ENCODE measurements around the gene AMN. TPM values are rescaled to one million over a fixed set of nuclear protein-coding genes. Genes with fewer than 3 reads are reported as not detected.

AMN gene
- total RNA-seq, 2 experiments from 2014 or later: 0.35 to 5.6 TPM

DNA sequence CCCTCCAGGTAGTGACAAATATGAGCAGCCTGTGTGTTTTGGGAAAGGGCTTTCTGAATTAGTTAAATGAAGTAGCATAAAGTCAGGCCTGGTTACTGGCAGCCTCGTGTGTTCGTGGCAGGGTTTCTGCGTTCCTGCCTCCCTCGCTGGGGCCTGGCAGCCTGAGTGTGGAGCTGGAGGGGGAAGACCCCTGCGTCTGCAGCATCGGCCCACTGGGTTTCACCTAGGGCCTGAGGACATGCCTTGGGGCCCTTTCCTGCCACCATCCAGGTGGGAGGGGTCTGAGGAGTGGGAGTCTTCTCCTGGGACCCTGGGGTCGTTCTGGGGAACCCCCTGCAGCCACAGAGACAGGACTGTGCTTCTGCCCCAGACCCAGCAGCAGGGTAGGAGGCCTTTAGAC is 20.4 kb upstream of the AMN start:
- H3K4me1 ChIP-seq (ENCODE audit: insufficient read depth, low read length, poor library complexity, severe bottlenecking): peaks cover 28% of the 10 kb centered on the region
- CTCF ChIA-PET (ENCODE audit: unreplicated experiment): no interaction called here
- DNase-seq (ENCODE audit: low spot score): no peak
- no peaks in the 10 kb centered on the region for H3K79me2 ChIP-seq (ENCODE audit: insufficient read depth, low read depth, low read length)
- POLR2A ChIA-PET: interaction anchor here (0.6 kb wide), 1 partner anchor 49 kb away, joined by 3 read pairs; no protein-coding TSS in a partner anchor
- H2AFZ ChIP-seq (ENCODE audit: low read length): no peak overlapping the region
- peak overlapping the region; percentile 9 for H3K4me3 ChIP-seq (ENCODE audit: low read depth, low read length, poor library complexity, severe bottlenecking)
- no TSS peak for BruUV-seq (replicated peaks)
- TF ChIP-seq, protein P1, sequence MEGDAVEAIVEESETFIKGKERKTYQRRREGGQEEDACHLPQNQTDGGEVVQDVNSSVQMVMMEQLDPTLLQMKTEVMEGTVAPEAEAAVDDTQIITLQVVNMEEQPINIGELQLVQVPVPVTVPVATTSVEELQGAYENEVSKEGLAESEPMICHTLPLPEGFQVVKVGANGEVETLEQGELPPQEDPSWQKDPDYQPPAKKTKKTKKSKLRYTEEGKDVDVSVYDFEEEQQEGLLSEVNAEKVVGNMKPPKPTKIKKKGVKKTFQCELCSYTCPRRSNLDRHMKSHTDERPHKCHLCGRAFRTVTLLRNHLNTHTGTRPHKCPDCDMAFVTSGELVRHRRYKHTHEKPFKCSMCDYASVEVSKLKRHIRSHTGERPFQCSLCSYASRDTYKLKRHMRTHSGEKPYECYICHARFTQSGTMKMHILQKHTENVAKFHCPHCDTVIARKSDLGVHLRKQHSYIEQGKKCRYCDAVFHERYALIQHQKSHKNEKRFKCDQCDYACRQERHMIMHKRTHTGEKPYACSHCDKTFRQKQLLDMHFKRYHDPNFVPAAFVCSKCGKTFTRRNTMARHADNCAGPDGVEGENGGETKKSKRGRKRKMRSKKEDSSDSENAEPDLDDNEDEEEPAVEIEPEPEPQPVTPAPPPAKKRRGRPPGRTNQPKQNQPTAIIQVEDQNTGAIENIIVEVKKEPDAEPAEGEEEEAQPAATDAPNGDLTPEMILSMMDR (conservative IDR thresholded peaks at IDR 0.05; ENCODE audit: low read length): no peak
- TF ChIP-seq EZH2phosphoT487 (IDR thresholded peaks at IDR 0.05; ENCODE audit: borderline replicate concordance, low read depth, low read length): no peak
- H3K9me2 ChIP-seq (ENCODE audit: insufficient read depth, low read length): no peaks in the 10 kb centered on the region
- intact Hi-C loops (cut with micrococcal nuclease; ENCODE audit: unreplicated experiment): loop anchor here (5.0 kb wide), 1 partner anchor 380 kb away; no protein-coding TSS in a partner anchor
- H3K9me3 ChIP-seq (ENCODE audit: low read length): no peaks in the 10 kb centered on the region
- no peaks in the 10 kb centered on the region for H3K36me3 ChIP-seq (ENCODE audit: insufficient read depth, low read length)
- H4K20me1 ChIP-seq (ENCODE audit: insufficient read depth, low read length): peaks cover 4% of the 10 kb centered on the region; the same call in 1 of the 2 replicates
- H3K4me2 ChIP-seq (ENCODE audit: low read length): peak overlapping the region; percentile 72
- H3K27ac ChIP-seq (ENCODE audit: low read depth, low read length, poor library complexity, severe bottlenecking): peak overlapping the region; percentile 59

- TF ChIP-seq, protein P1 (conservative IDR thresholded peaks at IDR 0.05; ENCODE audit: low read length): no peak
- no peak for TF ChIP-seq EZH2phosphoT487 (IDR thresholded peaks at IDR 0.05; ENCODE audit: borderline replicate concordance, low read depth, low read length)
- intact Hi-C loops (cut with micrococcal nuclease; ENCODE audit: unreplicated experiment): loop anchor here (5.0 kb wide), 1 partner anchor 380 kb away; no protein-coding TSS in a partner anchor
- no peak for DNase-seq (ENCODE audit: low spot score)
- CTCF ChIA-PET (ENCODE audit: unreplicated experiment): interaction anchor here (0.6 kb wide), 1 partner anchor 247 kb away, joined by 3 read pairs; no protein-coding TSS in a partner anchor
- no peaks in the 10 kb centered on the region for H3K9me2 ChIP-seq (ENCODE audit: insufficient read depth, low read length)
- H3K4me3 ChIP-seq (ENCODE audit: low read depth, low read length, poor library complexity, severe bottlenecking): no peak overlapping the region
- no TSS peak for BruUV-seq (replicated peaks)
- H3K4me1 ChIP-seq (ENCODE audit: insufficient read depth, low read length, poor library complexity, severe bottlenecking): peaks cover 28% of the 10 kb centered on the region
- H3K9me3 ChIP-seq (ENCODE audit: low read length): no peaks in the 10 kb centered on the region
- H2AFZ ChIP-seq (ENCODE audit: low read length): no peak overlapping the region
- H4K20me1 ChIP-seq (ENCODE audit: insufficient read depth, low read length): peaks cover 4% of the 10 kb centered on the region; the same call in 1 of the 2 replicates
- H3K4me2 ChIP-seq (ENCODE audit: low read length): peak overlapping the region; percentile 72
- H3K79me2 ChIP-seq (ENCODE audit: insufficient read depth, low read depth, low read length): no peaks in the 10 kb centered on the region
- peak overlapping the region; percentile 59 for H3K27ac ChIP-seq (ENCODE audit: low read depth, low read length, poor library complexity, severe bottlenecking)
- POLR2A ChIA-PET: no interaction called here
- H3K36me3 ChIP-seq (ENCODE audit: insufficient read depth, low read length): no peaks in the 10 kb centered on the region
These were observed 19.8 kb upstream of the AMN start for GRCh38 chr14:102902523-102903247.
